Stimulated activated naive CD4-positive, alpha-beta T cell (primary cell): ENCODE results near the gene ARPC2.

Source experiments
- DNase-seq, 6 experiments: peaks; one replicate each; lab custom pipeline; 2025; lab: John Stamatoyannopoulos, UW

Gene ARPC2

DNA sequence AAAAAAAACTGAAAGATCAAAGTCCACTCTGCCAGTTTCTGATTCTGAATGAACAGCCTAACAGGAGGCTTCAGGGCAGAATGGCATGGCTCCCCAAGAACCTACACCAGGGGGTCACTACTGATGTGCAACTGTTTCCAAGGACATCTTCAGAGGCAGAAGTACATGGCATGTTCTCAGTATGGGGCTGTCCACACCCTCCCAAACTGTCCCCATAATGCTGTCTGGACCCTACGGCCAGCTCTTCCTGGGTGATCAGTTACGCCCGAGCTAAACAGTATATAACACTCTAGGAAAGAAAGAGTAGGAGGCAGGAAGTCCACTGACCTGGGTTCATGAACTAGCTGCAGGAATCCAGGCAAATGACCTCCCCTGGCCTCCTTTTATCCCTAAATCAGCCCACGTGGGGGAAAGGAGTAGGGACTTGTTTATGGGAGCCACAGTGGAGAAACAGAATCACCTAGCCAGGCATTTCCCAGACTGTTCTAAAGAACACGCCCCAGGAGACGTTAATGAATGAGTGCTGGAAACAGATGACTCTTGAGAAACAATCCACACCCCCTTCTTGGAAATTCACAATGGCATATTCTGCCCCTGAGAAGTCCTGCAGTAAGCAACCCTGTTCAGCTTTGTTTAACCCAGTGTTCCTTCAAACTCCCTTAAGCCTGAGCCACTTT is 72.8 kb downstream of the ARPC2 start:
- no peak for DNase-seq

DNA sequence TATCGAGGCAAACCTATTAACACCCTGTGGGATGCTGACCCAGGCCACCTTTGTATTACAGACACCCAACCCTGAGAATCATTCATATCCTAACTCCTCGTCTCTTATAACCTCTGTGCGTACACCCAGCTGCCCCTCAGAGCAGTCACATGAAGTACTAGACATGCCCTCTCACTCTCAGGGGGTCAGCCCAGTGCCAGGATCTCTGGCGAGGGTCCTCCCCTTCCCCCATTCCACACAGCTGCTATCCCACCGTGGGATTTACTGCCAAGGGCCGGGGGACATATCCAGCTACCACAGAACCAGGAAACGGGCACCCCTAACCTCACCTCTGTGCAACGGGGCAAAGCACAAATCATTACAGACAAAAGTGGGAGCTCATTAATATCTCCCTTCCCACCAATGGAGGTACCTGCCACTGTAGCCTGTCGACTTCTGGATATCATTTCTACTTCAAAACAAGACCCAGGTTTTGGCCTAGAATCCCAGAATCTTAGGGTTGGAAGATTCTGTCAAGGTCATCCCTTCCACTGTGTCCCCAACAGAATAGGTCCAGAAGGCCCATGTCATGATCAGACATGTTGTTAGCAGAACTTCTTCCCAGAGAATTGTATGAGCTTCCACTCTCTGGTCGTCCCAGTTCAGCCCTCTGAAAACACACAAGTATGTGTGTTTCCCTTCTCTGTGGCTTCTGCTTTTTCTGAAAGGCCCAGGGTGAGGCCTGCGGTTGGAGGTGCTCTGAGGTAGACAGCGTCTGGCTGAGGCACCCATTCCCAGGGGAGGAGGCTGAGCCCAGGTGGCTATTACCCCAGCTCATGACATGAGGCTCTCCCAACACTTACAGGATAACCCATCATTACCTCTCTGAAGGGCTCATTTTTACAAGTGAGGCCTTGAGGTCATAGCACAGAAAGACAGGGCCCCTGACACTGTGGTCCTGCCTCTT is 73.6 kb downstream of the ARPC2 start:
- DNase-seq, result peak in 5 of 6 experiments; percentile 20 to 29 (median 26)

DNA sequence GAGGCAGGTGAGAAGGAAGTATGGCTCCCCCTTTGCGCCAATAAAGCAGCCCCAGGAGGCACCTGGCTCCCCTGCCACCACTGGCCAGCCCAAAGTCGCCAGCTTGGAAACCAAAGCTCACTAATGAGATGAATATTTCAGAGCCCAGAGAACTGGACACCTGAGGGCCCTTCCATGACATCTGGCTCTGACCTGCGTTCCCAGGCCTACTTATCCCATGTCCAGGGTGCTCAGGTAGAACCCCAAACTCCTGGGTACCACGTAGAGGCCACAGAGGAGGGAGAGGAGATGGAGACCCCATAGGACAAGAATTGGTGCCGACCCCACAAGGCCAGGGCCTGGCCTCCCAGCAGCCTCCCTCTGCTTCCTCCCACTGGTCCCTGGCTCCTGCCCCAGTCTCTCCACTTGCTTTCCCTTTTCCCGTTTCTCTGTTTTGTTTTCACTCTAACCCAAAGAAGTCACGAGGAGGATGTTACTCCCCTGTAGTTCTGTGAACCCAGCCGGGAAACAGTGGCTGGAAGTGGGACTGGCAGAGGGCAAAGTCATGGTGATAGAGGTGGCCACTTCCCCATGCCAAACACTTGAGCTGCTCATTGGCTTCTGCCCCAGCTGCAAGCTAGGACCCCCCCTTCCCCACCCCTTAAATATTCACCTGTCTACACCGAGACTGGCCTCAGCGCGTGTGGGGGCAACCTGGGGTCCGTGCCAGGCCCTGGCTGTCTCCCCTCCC is 74.5 kb downstream of the ARPC2 start:
- no peak for DNase-seq

DNA sequence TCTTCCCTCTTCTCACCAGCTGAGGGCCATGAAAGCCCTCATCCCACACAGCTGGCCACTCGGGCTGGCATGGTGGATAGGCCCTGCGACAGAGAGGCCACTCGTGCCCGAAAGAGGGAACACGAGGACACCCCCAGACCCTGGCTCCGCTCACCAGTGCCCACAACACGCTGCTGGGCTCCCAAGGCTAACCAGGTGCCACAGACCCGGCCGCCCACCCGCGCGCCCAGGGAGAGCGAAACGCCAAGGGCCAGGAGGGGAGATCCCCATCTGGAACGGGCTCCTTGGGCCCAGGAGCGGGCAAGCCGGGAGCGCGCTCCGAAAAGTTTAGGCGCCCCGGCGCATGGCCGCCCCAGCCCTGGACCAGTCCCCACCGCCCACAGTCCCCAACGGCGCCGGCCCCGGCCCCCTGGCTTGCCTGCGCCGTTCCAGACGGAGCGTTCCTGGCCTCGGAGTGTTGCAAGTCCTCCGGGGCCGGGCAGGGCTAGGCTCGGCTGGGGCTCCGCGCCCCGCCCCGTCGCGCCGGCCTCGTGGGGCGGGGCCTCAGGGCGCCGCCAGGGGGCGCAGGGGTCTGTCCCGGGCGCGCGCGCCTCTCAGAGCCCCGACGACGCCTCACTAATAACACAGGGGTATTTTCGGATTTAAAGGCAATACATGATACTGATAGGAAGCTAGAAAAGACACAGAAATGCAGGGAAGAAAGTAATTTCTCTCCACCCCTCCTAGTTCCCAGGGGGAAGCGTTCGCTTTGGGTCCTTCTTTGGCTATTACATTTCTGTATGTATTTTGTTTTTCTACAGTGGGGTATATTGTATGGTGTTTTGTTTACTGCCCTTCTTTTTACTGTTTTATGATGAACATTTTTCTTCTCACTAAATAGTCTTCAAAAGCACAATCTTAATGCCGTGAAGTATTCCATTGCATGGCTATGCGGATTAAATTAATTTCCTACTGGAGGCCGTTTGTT is 75.3 kb downstream of the ARPC2 start, which contains the start of gene TMBIM1:
TMBIM1 (minus strand) TSS at position 456 of the 967 bp plus-strand sequence. CDS start 10,362 bp downstream, outside the sequence.
- DNase-seq, result peak; percentile 58 to 86 (median 75)

DNA sequence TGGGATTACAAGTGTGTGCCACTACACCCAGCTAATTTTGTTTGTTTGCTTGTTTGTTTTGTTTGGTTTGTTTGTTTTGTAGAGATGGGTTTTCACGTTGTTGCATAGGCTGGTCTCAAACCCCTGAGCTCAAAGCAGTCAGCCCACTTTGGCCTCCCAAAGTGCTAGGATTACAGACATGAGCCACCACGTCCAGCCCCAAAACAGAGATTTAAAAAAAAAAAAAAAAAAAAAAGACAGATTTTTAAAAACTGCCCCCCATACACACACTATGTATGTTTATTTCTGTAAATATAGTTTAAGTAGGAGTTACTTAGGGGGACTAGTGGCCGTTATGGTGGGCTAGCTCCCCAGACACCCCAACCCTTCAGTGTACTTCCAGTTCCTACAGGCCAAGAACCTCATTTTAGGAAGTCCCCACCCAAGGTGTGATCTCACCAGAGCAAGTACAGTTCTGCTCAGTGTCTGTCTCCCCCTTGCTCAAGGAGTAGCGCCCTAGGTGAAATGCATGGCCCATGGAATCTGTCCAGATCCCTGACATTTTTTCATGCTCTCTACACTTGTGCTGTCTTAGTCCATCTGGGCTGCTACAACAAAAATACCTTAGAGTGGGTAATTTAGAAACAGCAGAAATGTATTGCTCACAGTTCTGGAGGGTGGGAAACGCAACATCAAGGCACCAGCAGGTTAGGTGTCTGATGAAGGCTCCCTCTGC is 76.9 kb downstream of the ARPC2 start:
- no peak for DNase-seq

DNA sequence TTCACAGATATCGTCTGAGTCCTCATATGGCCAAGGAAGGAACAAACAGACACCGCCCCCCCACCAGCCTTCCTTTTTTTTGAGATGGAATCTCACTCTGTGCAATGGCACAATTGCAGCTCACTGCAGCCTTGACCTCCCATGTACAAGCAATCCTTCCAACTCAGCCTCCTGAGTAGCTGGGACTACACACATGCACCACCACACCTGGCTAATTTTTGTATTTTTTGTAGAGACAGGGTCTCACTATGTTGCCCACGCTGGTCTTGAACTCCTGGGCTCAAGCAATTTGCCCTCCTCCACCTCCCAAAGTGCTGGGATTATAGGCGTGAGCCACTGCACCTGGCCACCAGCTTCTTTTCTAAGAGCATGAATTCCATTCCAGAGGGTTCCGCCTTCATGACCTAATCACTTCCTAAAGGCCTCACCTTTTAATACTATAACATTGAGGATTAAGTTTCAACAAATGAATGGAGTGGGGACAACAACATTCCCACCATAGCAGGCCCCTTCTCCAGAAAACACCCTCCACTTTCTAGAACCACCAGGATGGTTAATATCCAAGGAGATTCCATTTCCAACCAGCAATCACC is 77.5 kb downstream of the ARPC2 start:
- no peak for DNase-seq

DNA sequence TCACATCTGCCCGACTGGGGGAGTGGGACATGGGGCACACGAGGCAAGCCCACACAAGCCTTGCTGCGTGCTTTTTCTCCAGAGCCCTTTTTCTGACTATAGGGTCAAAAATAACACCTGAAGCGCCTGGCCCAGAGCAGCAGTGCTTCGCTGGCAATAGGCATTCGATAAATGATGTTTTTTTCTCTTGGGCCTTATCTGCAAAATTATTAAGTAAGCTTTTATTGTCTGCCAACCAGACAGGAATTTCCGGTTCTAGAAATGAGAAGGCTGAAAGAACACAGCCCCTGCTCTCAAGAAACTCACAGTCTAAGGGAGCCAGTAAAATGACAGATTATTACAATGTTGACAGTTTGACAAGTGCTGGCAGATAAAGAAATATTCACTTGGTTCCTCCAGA is 78.0 kb downstream of the ARPC2 start:
- no peak for DNase-seq

DNA sequence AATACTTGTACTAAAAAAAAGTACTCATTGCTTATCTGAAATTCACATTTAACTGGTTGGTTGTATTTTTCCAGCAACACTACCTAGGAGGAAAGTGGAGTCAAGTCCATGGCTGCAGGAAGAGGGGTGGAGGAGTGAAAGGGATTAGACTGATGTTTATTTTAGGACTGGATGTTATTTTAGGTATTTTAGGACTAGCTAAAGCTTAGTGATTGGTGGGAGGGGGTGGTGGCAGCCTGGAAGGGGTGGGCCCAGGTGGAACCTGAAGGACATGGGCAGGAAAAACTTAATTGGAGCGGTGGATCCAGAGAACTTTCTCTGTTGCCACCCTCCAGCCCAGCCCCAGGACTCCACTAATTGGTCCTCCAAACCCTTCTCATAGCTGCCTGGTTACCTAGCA is 79.2 kb downstream of the ARPC2 start:
- no peak for DNase-seq

DNA sequence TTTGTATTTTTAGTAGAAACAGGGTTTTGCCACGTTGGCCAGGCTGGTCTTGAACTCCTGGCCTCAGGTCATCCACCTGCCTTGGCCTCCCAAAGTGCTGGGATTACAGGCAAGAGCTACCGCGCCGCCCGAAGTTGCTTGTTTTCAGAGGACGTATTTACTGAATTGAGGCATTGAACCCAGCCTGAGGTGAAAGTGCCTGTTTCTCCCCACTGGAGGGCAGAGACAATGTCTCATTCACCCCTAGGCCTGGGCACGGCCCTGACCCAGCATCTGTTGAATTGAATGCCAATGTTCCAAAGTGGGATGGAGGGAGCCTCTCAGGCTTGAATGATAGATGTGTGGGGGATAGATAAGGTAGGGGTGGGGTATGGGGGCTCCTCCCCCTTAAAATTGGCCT is 79.9 kb downstream of the ARPC2 start:
- DNase-seq, result no peak

DNA sequence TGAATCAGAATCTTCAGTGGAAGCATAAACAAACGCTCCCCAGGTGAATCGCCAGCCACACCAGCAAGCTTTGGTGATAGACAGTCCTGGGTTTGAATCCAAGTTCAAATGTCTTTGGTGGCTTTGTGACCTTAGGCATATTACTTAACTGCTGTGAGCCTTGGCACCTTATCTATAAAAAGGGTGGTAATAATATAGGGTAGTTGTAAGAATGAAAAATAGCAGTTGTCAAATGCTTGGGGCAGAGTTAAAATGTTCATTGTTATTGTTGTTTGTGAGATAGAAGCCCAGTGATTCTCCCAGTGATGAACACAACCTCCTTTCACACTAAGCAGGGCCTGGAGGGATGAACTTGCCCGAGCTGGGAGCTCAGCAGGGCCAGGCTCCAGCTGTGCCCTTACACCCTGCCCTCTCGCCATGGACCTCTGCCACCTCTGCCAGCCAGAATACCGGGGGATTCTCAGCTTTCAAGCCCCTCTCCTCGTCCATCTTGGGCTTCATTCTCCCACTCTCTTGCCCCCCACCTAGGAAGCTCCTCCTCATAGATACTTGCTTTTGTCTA is 81.4 kb downstream of the ARPC2 start:
- DNase-seq, result no peak

DNA sequence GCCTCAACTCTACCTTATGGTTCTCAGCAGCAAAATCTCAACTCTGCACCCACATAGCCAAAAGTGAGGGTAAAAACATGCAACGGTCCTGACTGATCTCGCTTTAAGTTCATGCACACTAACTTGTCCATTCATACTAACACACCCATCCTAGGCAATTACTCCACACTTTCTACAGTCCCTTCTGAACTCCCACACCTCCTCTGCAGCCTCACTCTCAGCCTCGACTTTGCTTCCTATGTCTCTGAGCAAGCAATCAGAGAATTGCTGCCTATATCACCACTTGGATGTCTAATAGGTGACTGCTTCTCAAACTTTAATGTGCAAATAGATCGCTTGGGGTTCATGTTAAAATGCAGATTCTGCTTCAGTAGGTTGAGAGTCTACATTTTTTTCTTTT is 83.2 kb downstream of the ARPC2 start:
- no peak for DNase-seq

DNA sequence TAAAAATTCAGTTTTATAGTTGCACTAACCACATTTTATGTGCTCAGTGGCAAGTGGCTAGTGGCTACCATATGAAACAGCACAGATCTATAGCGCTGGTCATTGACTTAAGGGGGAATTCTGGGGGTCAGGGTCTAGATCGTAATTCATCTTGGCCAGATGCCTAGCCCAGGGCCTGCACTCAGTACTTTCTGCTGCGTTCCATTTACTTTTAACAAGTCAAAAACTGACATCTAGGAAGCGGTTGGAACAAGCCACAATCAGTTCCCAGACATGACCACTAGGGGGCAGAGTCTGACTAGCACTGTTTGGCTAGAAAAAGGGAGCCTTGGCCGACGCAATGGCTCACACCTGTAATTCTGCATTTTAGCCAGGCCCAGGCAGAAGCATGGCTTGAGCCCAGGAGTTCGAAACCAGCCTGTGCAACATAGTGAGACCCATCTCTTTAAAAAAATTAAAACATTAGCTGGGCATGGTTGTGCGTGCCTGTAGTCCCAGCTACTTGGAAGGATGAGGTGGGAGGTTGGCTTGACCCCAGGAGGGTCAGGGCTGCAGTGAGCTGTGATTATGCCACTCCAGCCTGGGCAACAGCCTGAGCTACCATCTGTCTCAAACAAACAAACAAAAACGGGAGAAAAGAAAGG is 84.3 kb downstream of the ARPC2 start:
- DNase-seq, result peak; percentile 70 to 94 (median 82)
